Stimulated activated CD4-positive, alpha-beta T cell treated with anti-CD3 and anti-CD28 coated beads, Interleukin-2, amount 100 ng/mL, for 48 hours (primary cell): ENCODE results near the gene KDELR1.
"Not testable (repeated sequence)": the region's sequence is repeated elsewhere in the genome, so short reads cannot be mapped to it uniquely, and the experiment has no call there.

Experiments used
- DNase-seq, 2 donors: peaks; one replicate each; pipeline ENCODE4 v3.0.0-alpha.2; 2020

The KDELR1 gene

DNA sequence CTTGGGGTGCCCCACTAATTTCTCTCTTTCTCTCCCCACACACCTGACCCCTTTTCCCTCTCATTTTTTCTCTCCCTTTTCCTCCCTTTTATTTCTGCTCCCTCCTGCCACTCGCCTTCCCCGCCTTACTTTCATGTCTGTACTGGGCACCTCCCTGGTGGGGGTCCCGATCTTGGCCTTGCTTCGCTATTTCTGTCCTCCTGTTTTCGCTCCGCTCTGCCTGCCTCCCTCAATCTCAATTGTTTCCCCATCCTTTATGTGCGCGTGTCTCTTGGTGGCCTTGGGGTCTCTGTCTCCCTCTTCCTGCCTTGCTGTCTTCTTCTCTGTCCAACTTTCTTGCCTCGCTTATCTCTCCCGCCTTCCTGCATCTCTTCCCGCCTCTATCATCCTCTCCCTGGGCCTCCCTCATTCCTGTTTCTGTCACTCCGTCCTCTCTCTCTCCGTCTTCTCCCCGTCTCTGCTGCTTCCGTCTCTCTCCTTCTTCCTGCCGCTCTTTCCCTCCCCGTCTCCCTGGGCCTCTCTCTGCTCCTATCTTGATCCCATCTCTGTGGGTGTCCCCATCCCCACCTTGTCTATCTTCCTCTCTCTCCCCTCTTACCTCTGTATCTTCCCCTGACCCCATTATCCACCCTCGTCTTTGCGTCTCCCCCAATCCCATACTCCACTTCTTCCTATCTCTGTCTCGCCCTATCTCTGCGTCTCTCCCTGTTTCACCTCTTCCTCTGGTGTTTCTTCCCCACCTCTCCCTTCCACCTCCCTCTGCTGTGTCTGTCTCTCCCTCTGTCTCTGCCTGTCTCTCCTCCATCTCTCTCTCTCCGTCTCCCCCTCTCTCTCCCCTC lies 6.1 kb upstream of the KDELR1 start:
- DNase-seq = no peak

DNA sequence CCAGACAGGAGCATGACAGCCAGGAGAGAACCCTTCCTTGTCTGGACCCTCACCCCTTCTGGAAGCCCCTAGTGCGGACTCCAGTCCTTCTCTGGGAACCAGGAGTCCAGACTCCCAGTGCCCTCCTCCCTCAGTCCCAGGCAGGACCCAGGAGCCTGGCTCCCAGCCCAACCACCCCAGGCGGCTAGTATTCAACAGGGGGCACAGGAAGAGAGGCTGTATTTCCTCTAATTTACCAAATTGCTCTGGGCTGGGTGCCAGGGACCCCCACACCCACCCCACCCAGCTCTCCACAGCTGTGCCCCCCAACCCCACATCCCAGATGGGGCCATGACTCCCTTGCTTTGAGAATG lies 5.4 kb upstream of the KDELR1 start:
- no peak for DNase-seq

DNA sequence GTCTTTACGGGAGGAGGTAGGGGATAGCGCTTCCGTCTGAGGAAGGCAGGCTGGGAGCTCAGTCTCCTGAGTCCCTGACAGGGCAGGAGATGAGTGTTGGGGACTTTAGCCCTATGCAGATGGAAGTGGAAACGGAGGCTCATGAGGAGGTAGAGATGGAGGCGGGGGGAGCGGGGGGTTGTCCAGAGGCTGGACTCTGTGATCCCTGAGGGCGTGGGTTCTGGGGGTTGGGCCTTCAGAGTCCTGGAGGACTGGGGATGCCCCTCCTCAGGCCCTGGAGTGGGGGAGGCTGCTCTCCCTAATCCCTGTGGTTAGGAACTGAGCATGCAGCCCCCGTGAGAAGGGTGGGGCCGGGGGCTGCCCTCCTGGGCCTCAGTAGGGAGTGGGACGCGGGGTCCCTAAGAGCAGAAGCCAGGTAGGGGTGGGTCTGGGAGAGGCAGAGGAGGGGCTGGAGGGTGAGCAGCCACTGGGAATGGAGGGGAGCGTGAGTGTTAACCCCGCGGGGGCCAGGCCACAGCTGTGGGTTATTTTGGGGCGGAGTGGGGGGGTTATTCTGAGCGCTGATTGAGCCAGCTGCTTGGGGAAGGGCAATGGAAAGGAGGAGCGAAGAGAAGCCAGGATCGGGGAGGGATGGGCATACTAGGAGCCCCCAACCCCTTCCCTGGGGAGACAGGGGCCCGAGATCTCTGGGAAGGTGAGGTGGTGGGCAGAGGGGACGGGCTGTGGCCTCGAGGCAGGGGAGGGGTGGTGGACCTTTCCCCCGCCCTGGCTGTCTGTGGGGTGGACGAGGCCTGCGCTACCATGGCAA lies 4.9 kb upstream of the KDELR1 start:
- no peak for DNase-seq

DNA sequence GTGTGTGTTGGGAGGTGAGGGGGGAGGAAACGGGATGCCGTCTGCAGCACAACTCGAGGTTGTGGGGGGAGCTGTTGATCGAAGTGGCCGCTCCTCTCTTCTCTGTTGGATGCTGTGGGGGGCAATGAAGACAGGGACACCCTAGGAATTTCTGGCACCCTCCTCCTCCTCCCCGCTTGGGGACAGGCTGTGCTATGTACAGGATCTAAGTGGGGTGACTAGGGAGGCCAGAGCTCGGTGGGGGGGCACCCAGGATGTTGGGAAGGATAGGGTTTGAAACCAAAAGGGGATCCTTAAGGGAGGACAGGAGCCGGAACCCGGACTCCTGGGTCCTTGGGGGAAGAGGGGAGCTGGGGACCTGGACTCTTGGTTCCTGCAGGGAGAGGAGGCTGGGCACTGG lies 4.1 kb upstream of the KDELR1 start:
- no peak for DNase-seq

DNA sequence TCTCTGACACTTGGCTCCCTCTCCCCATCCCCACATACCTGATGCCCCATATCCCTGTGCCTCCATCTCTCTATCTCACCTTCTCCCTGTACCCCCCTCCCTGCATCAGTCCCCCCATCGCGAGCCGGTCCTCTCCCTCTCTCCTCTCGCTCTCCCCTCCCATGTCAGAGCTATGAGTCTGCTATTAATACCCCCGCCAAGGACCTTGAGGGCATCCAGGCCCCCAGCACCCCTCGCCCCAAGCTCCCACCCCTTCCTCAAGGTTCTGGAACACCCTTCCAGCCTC lies 3.8 kb upstream of the KDELR1 start:
- DNase-seq = no peak

DNA sequence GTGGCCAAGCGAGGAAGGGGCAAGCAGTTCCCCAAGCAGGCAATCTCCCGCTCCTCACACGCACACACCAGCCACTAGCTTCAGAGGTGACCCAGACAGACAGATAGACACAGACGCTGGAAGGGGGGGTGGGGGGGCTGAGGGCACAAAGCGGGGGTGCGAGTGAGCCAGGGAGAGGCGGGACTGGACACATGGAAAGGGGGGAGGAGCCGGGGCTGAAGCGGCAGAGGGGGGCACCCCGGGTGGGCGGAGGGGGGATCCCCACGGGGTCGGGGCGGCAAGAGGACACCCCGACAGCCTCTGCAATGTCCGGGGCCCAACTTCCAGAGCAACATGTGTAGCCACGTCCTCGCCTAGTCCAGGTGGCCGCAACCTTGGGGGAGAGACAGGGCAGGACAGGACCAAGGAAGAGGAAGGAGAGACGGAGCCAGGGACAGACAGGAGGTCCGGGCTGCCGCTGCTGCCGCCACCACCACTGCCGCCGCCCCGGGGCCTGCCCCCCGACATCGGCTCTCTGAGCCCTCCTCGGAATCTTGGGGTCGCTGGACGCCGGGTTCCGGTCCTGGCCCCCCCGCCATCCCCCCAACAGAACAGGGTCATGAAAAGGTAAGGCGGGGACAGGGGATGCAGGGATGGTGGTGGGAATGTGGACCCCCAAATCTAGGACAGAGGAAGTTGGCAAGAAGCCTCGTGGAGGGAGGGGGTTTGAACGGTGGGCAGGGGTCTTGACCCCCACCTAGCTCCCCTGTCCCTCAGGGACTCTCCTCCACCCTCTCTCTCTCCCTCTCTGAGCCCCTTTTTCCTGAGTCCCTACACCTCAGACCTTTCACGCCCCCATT lies 3.2 kb upstream of the KDELR1 start:
- no peak for DNase-seq

DNA sequence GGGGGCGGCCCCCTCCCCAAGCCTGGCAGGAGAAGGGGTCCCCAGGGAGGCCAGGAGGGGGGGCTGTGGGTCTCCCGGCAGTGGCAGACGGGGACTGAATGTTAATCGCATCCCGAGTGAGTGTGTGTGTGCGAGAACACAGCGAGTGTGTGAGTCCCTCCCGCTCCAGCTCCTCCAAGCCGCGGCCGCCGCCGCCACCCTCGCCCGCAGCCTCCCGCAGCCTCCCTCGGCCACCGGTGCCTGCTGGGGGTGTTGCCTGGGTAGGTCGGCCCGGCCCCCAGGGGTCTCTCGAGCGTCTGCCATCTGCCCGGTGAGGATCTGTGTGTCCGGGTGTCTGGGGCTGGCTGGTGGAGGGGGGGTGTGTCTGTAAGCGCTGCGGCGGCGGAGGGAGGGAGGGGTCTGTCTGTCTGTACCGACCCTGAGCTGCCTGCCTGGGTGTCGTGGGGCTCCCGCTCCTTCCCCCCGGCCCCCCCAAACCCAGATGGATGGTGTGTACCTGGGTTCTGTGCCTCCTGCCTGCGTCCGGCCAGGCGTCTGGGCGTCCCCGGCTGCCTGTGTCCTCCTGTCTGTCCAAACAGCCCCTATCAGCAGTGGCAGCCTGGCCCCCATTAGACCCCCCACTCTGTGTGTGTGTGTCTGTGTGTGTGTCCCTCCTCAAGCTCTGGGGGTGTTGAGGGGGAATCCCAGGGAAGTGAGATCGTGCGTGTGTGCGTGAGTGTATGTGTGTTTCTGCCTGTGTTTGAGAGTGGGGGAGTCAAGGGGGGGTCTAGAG lies 2.4 kb upstream of the KDELR1 start, which contains the start of gene GRIN2D:
TSS of gene GRIN2D (plus strand) at position 110 of the 772 bp plus-strand sequence. CDS start 4,725 bp downstream, outside the sequence.
- DNase-seq = no peak

DNA sequence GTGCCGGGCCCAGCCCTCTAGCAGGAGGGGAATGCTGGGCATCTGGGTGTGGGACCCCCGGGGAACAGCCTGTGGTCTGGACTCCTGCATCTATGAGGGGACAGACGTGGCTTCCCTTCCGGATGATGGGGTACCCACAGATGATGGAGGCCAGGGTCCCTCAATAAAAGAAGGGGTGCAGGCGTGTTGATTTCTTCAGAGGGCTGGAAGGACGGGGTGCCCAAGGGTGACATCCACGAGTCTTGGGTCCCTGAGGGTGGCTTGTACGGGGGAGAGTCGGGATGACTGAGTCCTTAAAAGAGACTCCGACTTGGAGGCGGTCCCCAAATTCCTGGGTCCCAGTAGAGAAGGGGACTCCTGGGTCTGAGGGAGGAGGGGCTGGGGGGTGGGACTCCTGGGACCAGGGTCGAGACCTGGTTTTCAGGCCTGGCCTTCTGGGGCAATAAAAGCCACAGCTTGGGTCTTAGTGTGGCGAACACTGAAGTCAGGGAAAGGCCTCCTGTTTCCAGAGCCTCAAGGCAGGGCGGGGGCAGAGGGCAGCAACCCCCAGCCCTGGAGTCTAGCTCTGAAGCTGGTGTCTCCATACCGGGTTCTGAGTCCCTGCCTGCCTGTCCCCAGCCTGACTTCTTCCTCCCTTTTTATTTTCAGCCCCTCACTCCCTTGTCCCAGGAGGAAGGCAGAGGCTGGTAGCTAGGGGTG lies 1.7 kb upstream of the KDELR1 start:
- DNase-seq = no peak

DNA sequence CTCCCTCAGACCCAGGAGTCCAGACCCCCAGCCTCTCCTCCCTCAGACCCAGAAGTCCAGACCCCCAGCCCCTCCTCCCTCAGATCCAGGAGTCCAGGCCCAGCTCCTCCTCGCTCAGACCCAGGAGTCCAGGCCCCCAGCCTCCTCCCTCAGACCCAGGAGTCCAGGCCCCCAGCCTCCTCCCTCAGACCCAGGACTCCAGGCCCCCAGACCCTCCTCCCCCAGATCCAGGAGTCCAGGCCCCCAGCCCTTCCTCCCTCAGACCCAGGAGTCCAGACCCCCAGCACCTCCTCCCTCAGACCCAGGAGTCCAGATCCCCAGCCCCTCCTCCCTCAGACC lies 624 bp upstream of the KDELR1 start:
- not testable (repeated sequence) for DNase-seq

DNA sequence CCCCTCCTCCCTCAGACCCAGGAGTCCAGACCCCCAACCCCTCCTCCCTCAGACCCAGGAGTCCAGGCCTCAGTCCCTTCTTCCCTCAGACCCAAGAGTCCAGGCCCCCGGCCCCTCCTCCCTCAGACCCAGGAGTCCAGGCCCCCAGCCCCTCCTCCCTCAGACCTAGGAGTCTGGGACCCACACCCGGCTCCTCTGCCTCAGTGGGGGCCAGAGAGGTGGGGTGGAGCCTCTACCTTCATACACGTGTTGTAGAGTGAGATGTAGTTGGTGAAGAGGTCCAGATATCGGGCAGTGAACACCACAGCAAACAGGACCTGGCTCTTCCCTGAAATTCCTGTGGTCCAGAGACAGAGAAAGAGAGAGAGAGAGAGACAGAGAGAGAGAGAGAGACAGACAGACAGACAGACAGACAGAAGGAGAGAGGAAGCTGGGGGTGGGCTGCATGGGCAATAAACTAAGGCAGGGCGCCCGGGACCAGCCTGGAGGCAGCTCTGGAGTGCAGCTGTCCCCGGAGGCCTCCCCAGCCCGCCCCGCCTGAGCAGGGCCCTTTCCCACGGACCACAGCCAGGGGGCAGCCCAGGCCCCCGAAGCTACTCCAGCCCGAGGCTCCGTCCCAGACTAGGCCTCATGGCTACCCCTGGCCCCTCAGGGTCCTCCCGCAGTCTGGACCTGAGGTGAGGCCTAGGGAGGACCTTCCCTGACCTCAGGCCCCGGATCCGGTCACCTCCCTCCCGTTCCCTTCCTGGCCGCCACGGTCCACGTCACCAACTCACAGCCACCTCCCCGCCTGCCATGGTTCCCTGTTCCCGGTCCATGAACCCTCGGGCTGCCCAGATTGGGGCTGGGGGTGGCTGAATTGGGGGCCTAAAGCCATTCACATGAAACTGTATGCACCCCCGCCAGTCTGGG lies 907 bp downstream of the KDELR1 start:
- peak; percentile 53 to 54 for DNase-seq

DNA sequence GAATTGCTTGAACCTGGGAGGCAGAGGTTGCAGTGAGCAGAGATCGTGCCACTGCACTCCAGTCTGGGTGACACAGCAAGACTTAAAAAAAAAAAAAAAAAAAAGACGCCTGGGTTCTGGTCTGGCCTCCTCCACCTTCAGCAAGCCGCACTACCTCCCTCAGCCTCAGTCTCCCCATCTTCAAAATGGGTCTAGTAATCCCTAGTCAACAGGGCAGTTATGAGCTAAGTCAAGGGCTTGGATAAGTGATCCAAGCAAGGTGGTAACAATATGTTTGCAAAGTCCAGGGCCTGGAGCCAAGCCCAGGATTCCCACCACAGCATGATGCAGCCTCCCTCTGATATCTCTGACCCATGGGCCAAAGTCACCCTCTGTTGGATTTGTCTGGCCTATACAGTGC lies 4.4 kb downstream of the KDELR1 start:
- DNase-seq = no peak

DNA sequence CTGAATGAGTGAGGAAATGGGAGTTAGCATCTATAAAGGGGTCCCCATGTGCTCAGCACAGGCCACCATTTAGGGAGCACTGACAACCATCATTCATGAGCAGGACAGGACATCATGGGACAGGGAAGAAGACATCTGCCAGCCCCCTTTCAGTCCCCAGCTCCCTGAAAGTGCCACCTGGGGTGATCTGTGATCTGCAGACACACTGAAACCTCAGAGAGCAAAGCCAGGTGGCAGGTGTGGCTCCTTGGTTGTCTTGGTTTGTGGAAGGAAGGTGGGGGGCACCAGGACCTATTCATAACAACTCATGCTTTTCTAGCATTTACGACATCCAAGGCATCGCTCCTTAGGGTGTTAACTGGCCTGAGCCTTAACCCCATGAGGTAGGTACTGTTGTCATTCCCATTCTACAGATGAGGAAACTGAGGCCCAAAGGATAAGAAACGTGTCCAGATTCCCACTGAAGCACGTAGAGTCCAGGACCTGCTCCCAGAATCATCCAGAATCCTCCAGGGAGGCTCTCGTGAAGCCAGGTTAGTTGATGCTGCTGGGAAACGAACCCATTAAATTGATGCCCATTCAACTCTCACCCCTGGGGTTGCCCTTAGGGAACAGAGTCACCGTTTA lies 5.8 kb downstream of the KDELR1 start:
- no peak for DNase-seq

DNA sequence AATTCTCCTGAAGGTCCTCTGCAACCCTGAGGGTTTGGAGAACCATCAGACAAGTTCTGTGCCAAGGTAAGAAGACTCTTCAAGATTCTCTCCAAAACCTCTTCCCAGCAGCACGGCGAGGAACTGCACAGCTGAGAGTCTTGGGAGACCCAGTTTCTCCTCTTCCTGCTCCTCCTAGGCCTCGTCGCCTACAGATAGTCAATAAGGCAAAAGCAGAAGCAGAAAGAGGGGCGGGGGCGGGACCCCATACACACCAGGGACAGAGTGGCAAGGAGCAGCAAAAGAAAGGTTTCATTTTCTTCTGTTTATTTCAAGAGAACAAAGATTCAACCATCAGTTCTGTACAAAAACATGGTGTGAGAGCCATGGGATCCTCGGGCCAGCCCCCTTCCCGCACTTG lies 9.1 kb downstream of the KDELR1 start:
- DNase-seq = no peak

DNA sequence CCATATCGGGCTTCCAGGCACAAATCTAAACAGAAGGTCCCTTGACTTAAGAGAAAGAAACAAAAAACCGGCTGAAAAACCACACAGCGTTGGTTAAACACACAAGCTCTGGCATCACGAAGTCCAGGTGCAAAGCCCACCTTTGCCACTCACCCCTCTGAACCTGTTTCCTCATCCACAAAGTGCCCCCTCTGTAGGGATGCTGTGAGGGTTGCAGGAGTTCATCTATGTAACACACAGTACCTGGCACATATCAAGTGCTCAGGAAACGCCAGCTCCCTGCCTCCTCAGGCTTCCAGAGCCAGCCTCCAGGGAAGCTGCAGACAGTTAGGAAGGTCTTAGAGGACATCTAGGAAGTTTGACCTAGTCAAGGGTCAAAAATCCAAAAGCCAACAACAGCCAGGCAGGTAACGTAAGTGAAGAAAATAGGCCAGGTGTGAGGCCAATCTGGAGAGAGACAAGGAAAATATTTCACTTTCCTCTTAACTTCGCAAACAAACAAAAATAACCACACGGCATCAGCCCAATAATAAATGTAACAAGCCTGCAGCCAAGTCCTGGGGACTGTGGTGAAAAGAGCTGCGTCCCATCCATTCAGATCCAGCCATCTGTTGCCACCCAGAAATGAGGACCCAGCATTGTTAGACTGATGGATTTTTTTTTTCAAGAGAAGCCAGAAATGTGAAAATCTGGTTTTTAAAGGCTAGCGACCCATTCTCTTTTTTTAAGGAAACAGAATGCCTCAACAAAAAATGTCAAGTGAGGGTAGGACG lies 10.0 kb downstream of the KDELR1 start:
- DNase-seq = no peak

DNA sequence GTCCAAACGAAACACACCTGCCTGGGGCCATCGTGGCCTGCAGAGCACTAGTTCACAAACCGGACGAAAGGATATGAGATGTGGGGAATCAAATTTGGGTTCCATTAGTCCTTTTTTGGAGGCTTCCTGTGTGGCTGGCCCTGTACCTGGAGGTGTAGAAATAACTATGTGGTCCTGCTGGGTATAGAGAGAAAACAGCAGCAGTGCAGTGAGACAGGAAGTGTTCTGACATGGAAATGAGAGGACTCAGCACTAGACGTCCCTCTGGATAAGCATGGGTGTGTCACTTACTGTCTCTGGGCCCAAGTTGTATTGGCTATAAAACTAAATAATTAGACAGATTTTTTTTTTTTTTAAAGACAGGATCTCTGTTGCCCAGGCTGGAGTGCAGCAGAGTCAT lies 12.3 kb downstream of the KDELR1 start:
- DNase-seq = no peak

DNA sequence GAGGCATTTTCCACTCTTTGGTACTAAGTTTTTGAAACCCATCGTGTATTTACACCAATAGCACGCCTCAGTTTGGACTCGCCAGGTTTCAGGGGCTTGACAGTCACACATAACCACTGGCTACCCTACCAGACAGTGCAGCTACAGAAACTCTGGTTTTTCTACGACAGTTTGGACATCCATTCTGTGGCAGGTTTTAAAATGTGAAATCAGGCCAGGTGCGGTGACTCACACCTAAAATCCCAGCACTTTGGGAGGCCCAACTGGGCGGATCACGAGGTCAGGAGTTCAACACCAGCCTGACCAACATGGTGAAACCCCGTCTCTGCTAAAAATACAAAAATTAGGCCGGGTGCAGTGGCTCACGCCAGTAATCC lies 13.2 kb downstream of the KDELR1 start:
- no peak for DNase-seq

DNA sequence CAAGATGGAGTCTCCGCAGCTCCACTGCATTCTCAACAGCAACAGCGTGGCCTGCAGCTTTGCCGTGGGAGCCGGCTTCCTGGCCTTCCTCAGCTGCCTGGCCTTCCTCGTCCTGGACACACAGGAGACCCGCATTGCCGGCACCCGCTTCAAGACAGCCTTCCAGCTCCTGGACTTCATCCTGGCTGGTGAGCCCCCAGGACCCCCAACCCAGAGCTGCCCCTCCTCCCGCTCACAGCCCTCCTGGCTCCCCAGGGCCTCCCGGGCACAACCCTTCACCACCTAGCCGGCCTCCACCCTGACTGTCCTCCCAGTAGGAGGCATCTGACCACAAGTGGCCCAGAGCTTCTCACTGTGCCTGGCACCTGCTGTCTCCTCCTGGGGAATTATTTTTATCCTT lies 17.8 kb downstream of the KDELR1 start:
- no peak for DNase-seq

DNA sequence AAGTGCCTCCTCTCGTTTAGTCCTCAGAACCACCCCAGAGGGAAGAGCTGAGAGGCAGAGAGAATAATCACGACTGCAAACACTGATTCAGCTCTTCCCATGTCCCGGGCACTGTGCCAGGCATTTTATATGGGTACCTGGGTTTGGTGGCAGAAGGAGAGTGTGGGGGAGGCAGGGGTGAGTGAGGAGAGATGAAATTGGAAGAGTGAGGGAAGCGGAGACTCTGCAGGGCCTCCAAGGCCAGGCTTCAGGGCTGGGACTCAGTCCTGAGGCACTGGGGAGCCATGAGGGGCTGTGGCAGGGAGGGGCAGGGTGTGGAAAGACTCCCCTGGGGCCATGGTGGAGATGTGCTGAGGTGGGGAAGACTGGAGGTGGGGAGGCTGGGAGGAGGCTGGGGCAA lies 18.4 kb downstream of the KDELR1 start:
- no peak for DNase-seq

DNA sequence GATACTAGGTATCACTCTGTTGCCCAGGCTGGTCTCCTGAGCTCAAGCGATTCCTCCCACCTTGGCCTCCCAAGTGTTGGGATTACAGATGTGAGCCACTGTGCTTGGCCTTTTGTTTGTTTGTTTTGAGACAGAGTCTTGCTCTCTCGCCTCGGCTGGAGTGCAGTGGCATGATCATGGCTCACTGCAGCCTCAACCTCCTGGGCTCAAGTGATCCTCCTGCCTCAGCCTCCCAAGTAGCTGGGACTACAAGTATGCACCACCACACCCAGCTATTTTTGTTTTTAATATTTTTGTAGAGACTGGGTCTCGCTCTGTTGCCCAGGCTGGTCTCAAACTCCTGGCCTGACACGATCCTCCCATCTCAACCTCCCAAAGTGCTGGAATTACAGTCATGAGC lies 19.6 kb downstream of the KDELR1 start:
- not testable (repeated sequence) for DNase-seq

DNA sequence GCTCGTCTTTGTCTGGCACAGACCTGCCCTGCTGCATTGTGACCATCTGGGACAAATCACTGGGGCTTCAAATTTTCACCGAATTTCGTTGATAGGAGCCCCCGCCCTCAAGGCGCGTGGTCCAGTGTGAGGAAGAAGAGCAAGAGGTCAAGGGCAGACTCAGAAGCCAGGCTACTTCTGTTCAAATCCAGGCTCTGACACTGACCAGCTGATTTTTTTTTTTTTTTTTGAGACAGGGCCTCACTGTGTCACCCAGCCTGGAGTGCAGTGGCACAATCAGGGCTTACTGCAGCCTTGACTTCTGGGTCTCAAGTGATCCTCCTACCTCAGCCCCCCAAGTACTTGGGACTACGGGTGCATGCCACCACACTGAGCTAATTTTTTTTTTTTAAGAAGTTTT lies 20.0 kb downstream of the KDELR1 start:
- DNase-seq = no peak
